CD4-positive, alpha-beta T cell treated with Interleukin-12 subunit alpha and Interleukin-12 subunit beta, for 1 hour (primary cell): ENCODE measurements around the gene TOMM20.

ENCODE experiments used
- DNase-seq: peaks from one replicate; pipeline ENCODE4 v3.0.0-alpha.2; 2020

Gene TOMM20

DNA sequence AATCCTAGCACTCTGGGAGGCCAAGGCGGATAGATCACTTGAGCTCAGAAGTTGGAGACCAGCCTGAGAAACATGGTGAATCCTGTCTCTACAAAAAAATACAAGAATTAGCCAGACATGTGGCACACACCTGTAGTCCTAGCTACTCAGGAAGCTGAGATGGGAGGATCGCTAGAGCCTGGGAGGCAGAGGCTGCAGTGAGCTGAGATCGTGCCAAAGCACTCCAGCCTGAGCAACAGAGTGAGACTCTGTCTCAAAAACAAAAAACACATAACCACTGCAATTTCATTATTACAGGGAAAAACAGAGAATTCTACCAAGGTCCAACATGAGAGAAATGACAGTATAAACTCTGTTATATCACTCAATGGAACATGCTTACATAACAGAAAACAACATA is 4.4 kb upstream of the TOMM20 start:
- no peak for DNase-seq

DNA sequence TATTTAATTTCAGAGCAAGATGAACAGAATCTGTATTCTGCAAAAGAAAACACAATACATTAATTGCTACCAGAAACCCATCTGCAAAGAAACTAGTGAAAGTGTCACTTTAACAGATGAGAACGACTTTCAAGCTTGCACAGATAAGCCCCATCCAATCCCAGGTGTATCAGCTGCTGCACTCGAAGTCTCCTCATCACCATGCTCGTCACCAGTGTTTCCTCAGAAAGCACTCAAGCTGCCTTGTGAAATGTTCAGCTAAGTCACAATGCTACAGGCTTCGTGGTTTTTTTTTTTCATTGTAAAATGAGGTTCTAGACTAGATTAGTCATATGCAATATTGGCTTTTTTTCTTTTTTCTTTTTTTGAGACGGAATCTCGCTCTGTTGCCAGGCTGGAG is 3.3 kb upstream of the TOMM20 start:
- no peak for DNase-seq

GRCh38 chr1:235130766-235131270 is 2.2 kb upstream of the TOMM20 start:
- no peak for DNase-seq

DNA sequence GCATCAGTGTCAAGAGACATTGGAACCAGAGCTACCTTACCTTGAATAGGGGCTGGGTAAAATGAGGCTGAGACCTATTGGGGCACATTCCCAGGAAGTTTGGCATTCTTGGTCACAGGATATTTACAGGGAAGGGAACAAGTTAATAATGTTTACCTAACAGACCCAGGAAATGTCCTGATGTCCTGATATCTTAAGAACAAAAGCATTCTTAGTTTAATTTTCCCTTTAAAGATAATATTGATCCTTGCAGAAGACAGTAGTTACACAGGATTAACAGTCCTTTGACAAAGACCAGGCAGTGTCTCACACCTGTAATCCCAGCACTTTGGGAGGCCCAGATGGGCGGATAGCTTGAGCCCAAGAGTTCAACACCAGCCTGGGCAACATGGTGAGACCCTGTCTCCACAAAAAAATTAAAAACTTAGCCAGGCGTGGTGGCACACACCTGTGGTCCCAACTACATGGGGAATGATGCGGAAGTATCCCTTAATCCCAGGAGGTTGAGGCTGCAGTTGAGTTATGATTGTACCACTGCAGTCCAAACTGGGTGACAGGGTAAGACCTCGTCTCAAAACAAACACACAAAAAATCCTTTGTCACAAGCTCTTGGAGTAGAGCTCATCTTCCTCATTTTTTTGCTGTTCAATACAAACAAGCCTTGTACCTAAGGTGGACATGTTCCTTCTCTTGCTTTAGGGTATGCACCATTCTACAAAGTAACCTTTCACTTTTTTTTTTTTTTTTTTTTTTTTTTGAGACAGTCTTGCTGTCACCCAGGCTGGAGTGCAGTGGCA is 1.3 kb upstream of the TOMM20 start:
- DNase-seq, result no peak

GRCh38 chr1:235127732-235128455 is 743 bp downstream of the TOMM20 start:
- peak; percentile 28 for DNase-seq

DNA sequence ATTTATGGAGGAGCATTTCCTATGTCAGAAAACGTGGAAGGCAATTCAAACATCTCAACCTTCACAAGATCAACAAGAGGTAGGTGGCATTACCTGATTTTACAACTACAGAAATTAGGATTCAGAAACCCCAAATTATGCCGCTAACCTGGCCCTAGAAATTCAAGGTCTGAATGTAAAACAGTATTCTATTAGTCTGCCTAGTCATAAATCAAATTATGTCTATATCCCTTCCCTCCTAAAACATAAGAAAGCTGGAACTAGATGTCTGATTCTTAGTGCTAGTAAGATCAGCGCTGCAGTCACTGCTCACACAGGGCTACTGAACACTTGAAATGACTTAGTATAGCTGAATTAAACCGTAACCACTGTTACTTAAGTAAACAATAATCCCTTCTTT is 1.4 kb downstream of the TOMM20 start:
- no peak for DNase-seq

DNA sequence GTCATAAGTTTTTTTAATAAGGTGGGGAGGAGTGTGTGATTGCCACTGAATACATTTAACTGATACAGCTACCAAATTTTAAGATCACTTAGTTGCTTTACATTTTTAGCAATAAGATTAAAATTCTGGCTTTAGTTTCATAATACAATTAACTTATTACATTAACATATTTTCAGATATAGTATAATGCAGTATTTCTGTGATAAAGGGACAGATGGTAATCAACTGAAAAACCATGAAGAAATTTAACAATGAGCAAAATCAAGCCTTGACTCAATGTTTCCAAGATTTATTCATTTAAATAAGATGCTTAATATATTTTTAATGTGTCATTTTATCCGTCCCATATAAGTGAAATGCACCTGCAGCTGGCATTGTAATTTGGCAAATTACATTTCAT is 4.0 kb downstream of the TOMM20 start:
- DNase-seq, result no peak

DNA sequence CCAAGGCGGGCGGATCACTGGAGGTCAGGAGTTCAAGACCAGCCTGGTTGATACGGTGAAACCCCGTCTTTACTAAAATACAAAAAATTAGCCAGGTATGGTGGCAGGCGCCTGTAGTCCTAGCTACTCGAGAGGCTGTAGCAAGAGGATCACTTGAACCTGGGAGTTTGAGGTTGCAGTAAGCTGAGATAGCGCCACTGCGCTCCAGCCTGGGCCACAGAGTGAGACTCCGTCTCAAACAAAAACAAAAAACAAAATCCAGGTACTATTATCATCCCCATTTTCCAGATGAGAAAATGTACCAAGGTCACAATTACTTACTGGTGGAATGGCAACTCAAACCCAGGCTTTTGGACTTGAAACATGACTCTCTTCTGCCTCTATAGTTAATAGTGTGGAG is 4.5 kb downstream of the TOMM20 start:
- no peak for DNase-seq

DNA sequence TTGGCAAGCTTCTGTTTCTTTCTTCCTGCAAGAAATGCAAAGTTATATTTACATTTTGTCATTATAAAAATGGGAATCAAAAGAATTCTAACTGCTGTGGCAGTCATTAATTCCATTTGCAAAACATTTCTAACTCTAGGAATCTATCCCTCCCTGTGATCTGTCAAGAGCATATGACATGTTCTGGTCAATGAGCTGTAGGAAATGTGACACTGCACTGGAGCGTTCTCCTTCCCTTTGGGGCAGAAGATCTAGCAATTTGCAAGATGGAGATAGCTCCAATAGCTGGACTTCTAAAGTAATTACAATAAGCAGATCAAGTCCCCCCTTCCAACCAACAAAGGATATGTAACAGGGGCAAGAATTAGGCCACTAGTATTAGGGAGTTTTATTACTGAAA is 6.3 kb downstream of the TOMM20 start:
- DNase-seq, result no peak

DNA sequence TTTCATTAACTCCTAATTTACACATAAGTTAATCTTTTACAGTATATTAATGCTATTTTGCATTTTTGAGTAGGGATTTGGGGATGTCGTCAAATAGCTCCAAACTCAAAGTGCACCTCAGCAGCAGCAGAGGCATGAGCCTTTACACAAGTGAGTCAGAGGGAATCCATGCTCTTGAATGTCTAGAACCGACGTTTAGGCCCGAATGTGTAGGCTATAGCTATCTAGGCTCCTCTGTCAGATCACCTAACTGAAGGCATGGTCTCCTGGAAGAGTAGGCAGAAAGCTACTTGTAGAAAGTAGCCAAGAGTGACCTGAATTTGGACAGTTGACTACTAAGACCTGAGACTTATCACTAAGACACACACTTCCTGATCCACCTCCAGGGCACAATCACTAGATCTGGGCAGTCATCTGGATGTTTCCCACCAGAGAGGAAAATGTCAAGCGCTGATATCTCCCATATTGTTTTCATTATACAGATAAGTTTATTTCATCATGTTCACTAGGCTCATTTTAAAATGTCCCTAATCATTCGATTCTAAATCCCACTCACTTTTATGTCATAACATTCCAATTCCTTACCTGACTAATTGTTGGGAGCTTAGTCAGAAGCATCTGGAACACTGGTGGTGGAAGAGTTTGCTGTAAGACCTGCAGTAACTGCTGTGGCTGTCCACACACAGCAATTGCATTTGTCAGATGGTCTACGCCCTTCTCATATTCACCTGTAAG is 15.3 kb downstream of the TOMM20 start:
- no peak for DNase-seq

DNA sequence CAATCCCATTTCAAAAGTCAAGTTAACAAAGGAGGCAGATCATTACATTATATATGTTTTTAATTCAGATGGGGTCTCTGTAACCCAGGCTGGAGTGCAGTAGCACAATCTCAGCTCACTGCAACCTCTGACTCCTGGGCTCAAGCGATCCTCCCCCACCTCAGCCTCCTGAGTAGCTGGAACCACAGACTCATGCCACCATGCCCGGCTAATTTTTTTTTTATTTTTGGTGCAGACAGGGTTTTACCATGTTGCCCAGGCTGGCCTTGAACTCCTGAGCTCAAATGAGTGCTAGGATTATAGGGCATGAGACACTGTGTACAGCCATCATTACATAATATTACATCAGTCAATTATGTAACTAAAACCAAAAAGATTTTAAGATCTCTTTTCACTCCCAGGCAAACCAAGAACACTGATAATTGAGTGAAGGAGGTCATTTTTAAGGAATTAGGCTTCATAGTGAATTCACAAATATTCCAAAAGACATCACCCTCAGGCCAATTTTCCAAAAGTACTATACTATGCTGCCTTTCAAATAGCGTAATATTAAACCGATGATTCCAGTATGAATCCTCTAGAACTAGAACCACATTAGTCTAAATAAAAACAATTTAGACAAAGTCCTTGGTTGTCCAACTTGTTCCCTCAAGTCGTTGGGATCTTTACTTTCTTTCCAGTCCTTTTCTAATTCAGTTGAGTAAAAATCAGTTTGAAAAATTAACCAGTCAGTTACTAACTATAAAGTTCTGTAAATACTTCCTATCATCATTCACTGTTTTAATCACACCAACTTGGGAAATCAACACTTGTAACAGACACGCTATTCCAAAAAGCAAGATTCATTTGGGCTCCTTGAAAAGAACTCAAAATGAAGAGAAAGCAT is 16.1 kb downstream of the TOMM20 start:
- DNase-seq, result no peak

DNA sequence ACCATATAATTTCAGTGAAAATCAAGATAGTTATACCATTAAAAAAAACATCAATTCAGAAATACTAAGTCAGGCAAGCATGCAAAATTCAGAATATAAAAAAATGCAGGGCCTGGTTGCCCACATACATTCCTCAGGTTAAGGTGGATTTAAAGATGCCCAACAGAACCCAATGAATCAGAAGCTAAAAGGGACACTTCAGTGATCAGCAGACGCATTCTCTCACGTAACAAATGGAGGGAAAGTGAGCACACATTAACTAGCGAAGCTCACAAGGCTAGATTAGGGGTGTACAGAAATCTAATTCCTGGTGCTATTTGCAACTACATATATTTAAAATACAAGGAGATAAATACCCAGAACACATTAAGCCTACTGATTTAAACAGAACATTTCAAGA is 17.5 kb downstream of the TOMM20 start:
- DNase-seq, result no peak

DNA sequence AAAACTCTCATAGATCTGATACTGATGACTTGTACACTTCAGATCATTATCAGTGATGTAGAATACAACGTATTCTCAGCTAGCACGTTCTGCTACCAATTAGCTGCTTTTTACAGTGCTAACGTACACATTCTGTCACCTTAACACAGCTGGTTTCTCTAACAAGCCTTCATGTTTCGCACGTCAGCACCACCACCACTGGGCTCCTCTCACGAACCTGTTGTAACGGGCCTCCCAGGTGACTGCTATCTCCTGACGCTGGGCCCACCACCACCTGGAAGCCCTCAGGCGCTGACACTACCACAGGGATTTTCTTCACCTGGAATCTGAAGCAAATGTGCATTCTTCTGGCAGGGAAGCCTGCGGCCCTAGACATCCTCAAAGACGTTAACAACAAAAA is 19.8 kb downstream of the TOMM20 start:
- no peak for DNase-seq

DNA sequence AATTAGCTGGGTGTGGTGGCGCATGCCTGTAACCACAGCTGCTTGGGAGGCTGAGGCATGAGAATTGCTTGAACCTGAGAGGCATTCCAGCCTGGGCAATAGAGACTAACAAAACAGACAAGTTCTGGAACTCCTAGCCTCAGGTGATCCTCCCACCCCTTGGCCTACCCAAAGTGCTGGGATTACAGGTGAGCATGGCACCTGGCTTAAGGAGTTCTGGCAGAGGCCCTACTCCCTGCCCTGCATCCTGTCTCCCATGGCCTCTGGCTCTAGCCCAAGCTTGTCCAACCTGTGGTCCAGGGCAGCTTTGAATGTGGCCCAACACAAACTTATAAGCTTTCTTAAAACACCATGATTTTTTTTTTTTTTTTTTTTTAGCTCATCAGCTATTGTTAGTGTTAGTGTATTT is 20.4 kb downstream of the TOMM20 start:
- no peak for DNase-seq

DNA sequence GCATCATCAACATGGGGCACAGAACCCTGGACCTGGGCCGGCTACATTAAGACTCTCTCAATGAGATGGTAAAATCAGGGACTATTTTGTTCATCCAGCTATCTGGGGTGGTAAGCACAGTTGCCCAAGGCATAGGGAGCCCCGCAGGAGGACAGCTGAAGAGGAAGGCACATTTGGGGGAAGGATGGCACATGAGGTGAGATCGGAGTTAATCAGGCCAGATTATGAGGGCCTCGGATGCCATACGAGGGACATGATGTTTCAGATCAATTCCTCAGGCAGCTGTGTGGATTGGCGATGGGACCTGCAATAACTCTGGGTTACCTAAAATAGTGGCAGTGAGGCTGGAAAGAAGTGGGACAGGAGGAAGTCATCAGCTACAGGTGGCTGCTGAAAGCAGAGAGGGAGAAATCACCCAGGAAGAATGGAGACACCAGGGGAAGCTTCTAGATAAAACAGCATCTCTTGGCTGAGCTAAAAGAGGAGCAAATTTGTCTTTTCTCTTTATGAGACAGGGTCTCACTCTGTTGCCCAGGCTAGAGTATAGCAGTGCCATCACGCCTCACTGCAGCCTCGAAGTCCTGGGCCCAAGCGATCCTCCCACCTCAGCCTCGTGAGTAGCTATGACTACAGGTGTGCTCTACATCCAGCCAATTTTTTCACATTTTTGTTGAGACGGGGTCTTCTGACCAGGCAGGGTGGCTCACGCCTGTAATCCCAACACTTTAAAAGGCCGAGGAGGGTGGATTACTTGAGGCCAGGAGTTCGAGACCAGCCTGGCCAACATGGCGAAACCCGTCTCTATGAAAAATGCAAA is 21.1 kb downstream of the TOMM20 start:
- DNase-seq, result no peak

DNA sequence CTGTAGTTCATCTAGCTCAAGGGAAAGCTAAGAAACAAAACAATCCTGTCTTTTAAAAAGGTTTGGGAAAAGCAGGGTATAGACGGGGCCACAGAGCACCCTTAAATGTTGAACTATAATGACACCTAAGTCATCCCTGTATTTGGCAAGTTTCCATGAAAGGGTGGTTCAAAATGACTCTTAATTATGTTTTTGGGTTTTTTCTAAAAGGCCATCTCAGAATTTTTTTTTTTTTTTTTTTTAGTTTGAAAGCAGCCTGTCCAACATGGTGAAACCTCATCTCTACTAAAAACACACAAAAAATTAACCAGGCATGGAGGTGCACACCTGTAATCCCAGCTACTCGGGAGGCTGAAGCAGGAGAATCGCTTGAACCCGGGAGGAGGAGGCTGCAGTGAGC is 22.2 kb downstream of the TOMM20 start:
- DNase-seq, result no peak

DNA sequence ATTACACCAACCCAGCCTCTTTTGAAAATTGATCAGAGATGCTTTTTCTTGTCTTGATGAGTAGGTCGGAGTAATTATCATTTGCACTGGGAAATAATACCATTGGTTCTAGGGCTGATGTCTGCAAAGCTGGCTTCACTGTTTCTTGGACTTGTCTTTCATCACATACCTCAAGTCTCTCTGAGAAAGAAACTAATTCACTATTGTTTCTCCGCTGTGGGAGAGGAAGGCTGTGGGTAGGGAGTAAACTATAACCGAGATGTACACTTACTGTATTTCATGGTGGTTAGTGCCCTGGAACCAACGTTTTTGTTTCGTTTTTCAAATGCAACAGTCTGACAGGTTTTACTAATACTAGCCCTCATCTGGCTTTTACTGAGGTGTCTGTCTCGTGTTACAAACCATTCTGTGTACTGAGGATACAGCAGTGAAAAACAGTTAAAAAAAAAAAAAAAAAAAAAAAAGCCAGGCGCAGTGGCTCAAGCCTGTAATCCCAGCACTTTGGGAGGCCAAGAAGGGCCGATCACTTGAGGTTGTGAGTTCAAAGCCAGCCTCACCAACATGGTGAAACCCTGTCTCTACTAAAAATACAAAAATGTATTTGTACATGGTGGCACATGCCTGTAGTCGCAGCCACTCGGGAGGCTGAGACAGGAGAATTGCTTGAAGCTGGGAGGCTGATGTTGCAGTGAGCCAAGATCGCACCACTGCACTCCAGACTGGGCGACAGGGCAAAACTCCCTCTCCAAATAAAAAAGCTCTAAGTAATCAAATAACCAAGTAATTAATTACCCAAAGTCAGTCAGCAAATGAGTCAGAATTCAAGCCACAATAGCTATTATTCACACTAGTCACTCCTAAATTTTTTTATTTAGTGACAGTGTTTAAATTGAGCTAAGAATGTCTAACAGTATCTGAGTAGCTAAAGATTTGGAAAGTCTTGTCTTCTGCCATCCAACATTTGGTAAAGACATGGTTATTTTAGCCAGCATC is 23.3 kb downstream of the TOMM20 start:
- DNase-seq, result peak; percentile 50

GRCh38 chr1:235102993-235103411 is 25.6 kb downstream of the TOMM20 start:
- peak; percentile 48 for DNase-seq

- DNase-seq, result no peak
Observed at GRCh38 chr1:235102259-235102582, 26.4 kb downstream of the TOMM20 start.

DNA sequence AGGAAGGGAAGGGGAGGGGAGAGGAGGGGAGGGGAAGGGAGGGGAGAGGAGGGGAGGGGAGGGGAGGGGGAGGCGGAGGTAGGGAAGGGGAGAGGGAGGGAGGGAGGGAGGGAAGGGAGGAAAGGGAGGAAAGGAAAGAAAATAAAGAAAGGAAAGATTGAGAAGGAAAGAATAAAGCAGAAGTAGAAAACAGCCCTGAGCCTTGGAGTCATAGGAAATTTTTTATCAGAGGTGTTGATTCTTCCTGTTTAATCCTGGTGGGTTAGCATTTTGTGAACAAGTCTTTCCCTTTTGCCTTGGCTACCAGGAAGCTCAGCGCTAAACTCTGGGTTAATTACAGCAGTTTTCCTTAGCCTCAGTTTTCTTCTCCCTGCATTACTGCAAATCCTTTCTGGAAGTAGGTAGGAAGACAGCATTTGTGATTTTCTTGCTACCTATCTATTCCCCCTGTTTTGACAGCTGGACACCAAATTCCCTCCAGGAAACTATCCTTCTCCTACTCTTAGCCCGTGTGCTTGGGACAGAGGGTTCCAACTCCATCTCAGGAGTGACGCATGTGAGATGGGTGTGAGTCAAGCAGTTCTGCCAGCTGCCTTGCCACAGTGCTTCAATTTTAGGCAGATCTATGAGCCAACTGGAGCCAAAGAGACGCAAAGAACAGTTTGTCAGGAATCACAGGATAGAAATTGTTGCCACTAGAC is 26.9 kb downstream of the TOMM20 start:
- no peak for DNase-seq
